Heart left ventricle (tissue), 16 donors: Measurements from ENCODE around the gene KRT1. TPM values are rescaled to one million over a fixed set of nuclear protein-coding genes. Genes with fewer than 3 reads are reported as not detected.

ENCODE experiments used
- ATAC-seq, 4 donors: fragments of 200-7000 bp; cut with Tn5 transposase; one replicate each; pipeline ENCODE4 v1.9.1; 2020 to 2022; ENCODE audit warnings: moderate library complexity in 4 of 4, mild to moderate bottlenecking in 3 of 4, moderate number of reproducible peaks in 1 of 4
- DNase-seq, 5 donors: peaks; one replicate each; pipeline ENCODE4 v3.0.0-alpha.2; 2020
- H3K27ac ChIP-seq, 12 donors: fragments of 200-600 bp; sonication (generic) in 4 of 12; one replicate each; pipeline versions ENCODE4 v1.5.0 to v1.8.0; 2016 to 2022; ENCODE audit warnings: mild to moderate bottlenecking in 2 of 12
- H3K27me3 ChIP-seq, 9 donors: fragments of 200-600 bp; sonication (generic) in 2 of 9; one replicate each; pipeline versions ENCODE4 v1.5.1 to v1.8.0; 2016 to 2022; ENCODE audit warnings: mild to moderate bottlenecking in 3 of 9
- H3K36me3 ChIP-seq, 9 donors: fragments of 200-600 bp; sonication (generic) in 2 of 9; one replicate each; pipeline versions ENCODE4 v1.5.0 to v1.8.0; 2018 to 2022; ENCODE audit warnings: mild to moderate bottlenecking in 2 of 9
- H3K4me1 ChIP-seq, 12 donors: fragments of 200-600 bp; sonication (generic) in 4 of 12; one replicate each; pipeline versions ENCODE4 v1.5.0 to v1.8.0; 2016 to 2022; ENCODE audit warnings: mild to moderate bottlenecking in 3 of 12
- H3K4me3 ChIP-seq, 12 donors: fragments of 200-600 bp; sonication (generic) in 4 of 12; one replicate each; pipeline versions ENCODE4 v1.5.0 to v1.8.0; 2017 to 2022; ENCODE audit warnings: mild to moderate bottlenecking in 9 of 12, moderate library complexity in 4 of 12
- H3K9me3 ChIP-seq, 12 donors: fragments of 200-600 bp; sonication (generic) in 4 of 12; one replicate each; pipeline versions ENCODE4 v1.5.0 to v1.8.0; 2016 to 2022; ENCODE audit warnings: mild to moderate bottlenecking in 1 of 12
- POLR2A ChIP-seq, 2 donors: fragments of 450-650 bp; IDR thresholded peaks; one replicate each; pipeline ENCODE4 v1.6.1; 2017; ENCODE audit warnings: antibody characterized with exemption in 2 of 2, mild to moderate bottlenecking in 2 of 2, moderate library complexity in 2 of 2
- WGBS, 4 donors: extraction: QIAGEN DNeasy Blood & Tissue Kit in 2 of 4; methylation state at CpG; one replicate each; pipeline versions ENCODE4 v1.1.5 to v1.1.7; 2013 to 2018; 5-methylcytosine and 5-hydroxymethylcytosine counted together
- intact Hi-C, 10 donors: fragments of 100-400 bp; cut with DNase I; formaldehyde crosslinking; loops; one replicate each; pipeline versions ENCODE4 v1.11.1 to v1.14.2; 2022
- polyA plus RNA-seq, 2 donors: library from polyadenylated mRNA; stranded (reverse); fragments of 200-250 nt; gene quantifications; one replicate each; pipeline ENCODE4 v1.2.3, GENCODE V29; 2013
- total RNA-seq, 9 donors: library from RNA; depleted of rRNA in 2 of 9; stranded (reverse); fragments of >200 nt in 2 of 9; fragmentation: NEBNext Ultra II Directional in 3 of 9; extraction: Animal tissue kit (Norgen Biotek cat#: 25700) in 3 of 9; gene quantifications; one replicate each; pipeline versions ENCODE4 v1.1.0 to v1.2.4, GENCODE V29; 2016 to 2023
- TF ChIP-seq, protein P1 (sequence below), 12 donors: fragments of 200-600 bp; sonication (generic) in 4 of 12; IDR thresholded peaks; one replicate each; pipeline versions ENCODE4 v1.5.0 to v1.8.0; 2018 to 2022; ENCODE audit warnings: antibody characterized with exemption in 12 of 12, mild to moderate bottlenecking in 5 of 12
- donor health status: ischemic (EF 13 %, LVEDD 7.1; RV severe dilation, severe dysfunction).
- donor health status: healthy with polysubstance abuse.
- donor health status: DM: no; HTN: yes; CAD: no.
- donor health status: DM: no; HTN: no; CAD: no.
- donor health status: ischemic (EF 25% LVEDD 6.9; RV normal size, moderate dysfunction).
- donor health status: ischemic (EF 25% LVEDD 5.7; RV mildly dilated, moderate dysfunction).
- donor health status: healthy.
- donor health status: DM: yes; HTN: yes; CAD: no.
- donor health status: ischemic (EF 35%, LVEDD 5.7; RV mildly dilated, moderate dysfunction).
- donor health status: nonischemic (EF 11% LVEDD 7.7; RV severe dilation, severe dysfunction).
- donor health status: DM: yes; HTN: yes; CAD: no.
- donor health status: PGD.
- donor health status: ischemic (EF 29% LVEDD 5.4; RV normal size, mild dysfunction).
- donor health status: nonischemic (EF 23%, LVEDD 6.1; RV moderate dilation, normal function).

Gene KRT1
- total and polyA plus RNA-seq, 11 donors: 0.35 TPM; not detected in 10

GRCh38 chr12:52669426-52669825 lies 10.8 kb downstream of the KRT1 start:
- TF ChIP-seq, protein P1, sequence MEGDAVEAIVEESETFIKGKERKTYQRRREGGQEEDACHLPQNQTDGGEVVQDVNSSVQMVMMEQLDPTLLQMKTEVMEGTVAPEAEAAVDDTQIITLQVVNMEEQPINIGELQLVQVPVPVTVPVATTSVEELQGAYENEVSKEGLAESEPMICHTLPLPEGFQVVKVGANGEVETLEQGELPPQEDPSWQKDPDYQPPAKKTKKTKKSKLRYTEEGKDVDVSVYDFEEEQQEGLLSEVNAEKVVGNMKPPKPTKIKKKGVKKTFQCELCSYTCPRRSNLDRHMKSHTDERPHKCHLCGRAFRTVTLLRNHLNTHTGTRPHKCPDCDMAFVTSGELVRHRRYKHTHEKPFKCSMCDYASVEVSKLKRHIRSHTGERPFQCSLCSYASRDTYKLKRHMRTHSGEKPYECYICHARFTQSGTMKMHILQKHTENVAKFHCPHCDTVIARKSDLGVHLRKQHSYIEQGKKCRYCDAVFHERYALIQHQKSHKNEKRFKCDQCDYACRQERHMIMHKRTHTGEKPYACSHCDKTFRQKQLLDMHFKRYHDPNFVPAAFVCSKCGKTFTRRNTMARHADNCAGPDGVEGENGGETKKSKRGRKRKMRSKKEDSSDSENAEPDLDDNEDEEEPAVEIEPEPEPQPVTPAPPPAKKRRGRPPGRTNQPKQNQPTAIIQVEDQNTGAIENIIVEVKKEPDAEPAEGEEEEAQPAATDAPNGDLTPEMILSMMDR (IDR thresholded peaks at IDR 0.05): no peak
- TF ChIP-seq POLR2A (IDR thresholded peaks at IDR 0.05): no peak

GRCh38 chr12:52667931-52668330 lies 12.3 kb downstream of the KRT1 start:
- H3K4me1 ChIP-seq: no peaks in the 10 kb centered on the region
- TF ChIP-seq, protein P1 (IDR thresholded peaks at IDR 0.05): no peak
- no peak for TF ChIP-seq POLR2A (IDR thresholded peaks at IDR 0.05)
- intact Hi-C loops: loop anchor here in 2 of 10 donors (5.0 to 10.0 kb wide), 2 partner anchors 197 to 199 kb away; no protein-coding TSS in a partner anchor
- H3K27me3 ChIP-seq: peaks cover 0 to 30% (median 4%) of the 10 kb centered on the region in 9 donors
- WGBS, 4 donors: 73 to 83% (median 81%) methylated on average over 7 of the region's 7 CpGs
- no peaks in the 10 kb centered on the region for H3K9me3 ChIP-seq
- H3K36me3 ChIP-seq: no peaks in the 10 kb centered on the region
- no peak overlapping the region for H3K4me3 ChIP-seq
- H3K27ac ChIP-seq: no peak overlapping the region
- ATAC-seq (no peak), DNase-seq (no peak)

More at GRCh38 chr12:52669426-52669825, 10.8 kb downstream of the KRT1 start:
- Histone ChIP-seq H3K4me1 (no peaks in the 10 kb centered on the region), H3K27ac (no peak overlapping the region), H3K36me3 (no peaks in the 10 kb centered on the region), H3K9me3 (no peaks in the 10 kb centered on the region), H3K4me3 (no peak overlapping the region), H3K27me3 (peaks cover 0 to 38% (median 4%) of the 10 kb centered on the region in 9 donors)
- ATAC-seq (no peak), DNase-seq (no peak)
- intact Hi-C loops: loop anchor here in 2 of 10 donors (5.0 to 10.0 kb wide), 2 partner anchors 195 to 198 kb away; no protein-coding TSS in a partner anchor

DNA sequence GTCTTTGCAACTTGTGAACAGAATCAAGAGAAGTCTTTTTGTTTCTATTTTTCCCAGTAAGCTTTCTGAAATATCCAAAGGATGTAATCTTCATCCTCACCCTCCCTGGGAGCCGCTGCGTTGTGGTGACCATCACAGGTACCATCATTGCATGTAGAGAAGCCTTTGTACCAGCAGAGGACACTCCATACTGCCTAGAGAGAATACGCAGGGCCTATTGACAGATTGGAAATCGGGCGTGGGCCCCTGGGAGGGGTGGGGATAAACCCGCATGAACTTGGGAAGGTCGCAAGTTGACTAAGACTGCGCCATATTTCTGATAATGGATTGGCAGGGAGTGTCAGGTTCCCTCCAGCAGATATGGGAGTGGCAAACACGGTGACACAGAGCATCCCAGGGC lies 12.7 kb downstream of the KRT1 start:
- Histone ChIP-seq H3K9me3 (no peaks in the 10 kb centered on the region), H3K4me3 (no peak overlapping the region), H3K27me3 (peaks cover 0 to 32% (median 4%) of the 10 kb centered on the region in 9 donors), H3K27ac (no peak overlapping the region), H3K36me3 (no peaks in the 10 kb centered on the region), H3K4me1 (no peaks in the 10 kb centered on the region)
- no peak for DNase-seq
- TF ChIP-seq, protein P1 (IDR thresholded peaks at IDR 0.05): peak in 9 of 12 donors; percentile 9 to 33 (median 18)
- TF ChIP-seq POLR2A (IDR thresholded peaks at IDR 0.05): no peak
- ATAC-seq: no peak
- WGBS, 4 donors: 60 to 73% (median 63%) methylated on average over 9 of the region's 9 CpGs
- intact Hi-C loops: loop anchor here in 2 of 10 donors (5.0 to 10.0 kb wide), 2 partner anchors 197 to 200 kb away; no protein-coding TSS in a partner anchor

DNA sequence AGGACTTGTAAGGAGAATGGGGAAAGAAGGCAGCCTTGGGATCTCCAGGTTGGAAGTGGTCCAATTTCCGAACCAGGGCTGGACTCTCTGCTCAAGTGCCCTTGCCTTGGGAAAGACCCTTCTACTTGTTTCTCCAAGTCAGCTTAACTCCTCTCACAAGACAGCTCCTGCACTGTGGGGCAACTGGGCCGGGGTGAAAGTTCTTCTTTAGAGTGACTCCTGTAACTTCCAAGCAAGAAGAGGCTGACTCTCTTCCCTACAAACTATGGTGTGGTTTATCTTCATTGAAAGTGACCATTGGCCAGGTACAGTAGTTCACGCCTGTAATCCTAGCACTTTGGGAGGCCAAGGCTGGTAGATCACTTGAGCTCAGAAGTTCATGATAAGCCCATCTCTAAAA lies 13.7 kb downstream of the KRT1 start:
- Histone ChIP-seq H3K27me3 (peaks cover 0 to 32% (median 4%) of the 10 kb centered on the region in 9 donors), H3K4me3 (no peak overlapping the region), H3K4me1 (peaks cover 0 to 6% (median 0%) of the 10 kb centered on the region in 12 donors), H3K36me3 (no peaks in the 10 kb centered on the region), H3K27ac (no peak overlapping the region), H3K9me3 (no peaks in the 10 kb centered on the region)
- intact Hi-C loops: loop anchor here in 2 of 10 donors (5.0 to 10.0 kb wide), 2 partner anchors 198 to 201 kb away; no protein-coding TSS in a partner anchor
- TF ChIP-seq, protein P1 (IDR thresholded peaks at IDR 0.05): no peak
- no peak for TF ChIP-seq POLR2A (IDR thresholded peaks at IDR 0.05)
- DNase-seq (no peak), ATAC-seq (no peak)
- WGBS, 4 donors: 71 to 78% (median 78%) methylated on average over 3 of the region's 3 CpGs
